OCI-LY7 (cell line): ENCODE data around the gene LANCL1. TPM values are rescaled to one million over a fixed set of nuclear protein-coding genes. Genes with fewer than 3 reads are reported as not detected.

Source experiments
- BruUV-seq: library from RNA; stranded (reverse); fragments of 400-500 nt; replicated peaks from 2 replicates; lab custom pipeline; 2021; lab: Mats Ljungman, UMichigan
- CTCF ChIA-PET: fragments of 300-600 bp; sonication (Branson Sonifier 250); formaldehyde crosslinking; loops from one replicate; lab custom pipeline; 2022; ENCODE audit warnings: antibody characterized with exemption; ENCODE audit not compliant: unreplicated experiment; lab: Charles Lee
- POLR2A ChIA-PET: fragments of 300-600 bp; sonication (Branson Sonifier 250); formaldehyde crosslinking; loops from one replicate; lab custom pipeline; 2022; ENCODE audit warnings: antibody characterized with exemption; lab: Charles Lee
- DNase-seq: peaks from one replicate; pipeline ENCODE4 v3.0.0-alpha.2; 2015; ENCODE audit warnings: low spot score
- H2AFZ ChIP-seq: fragments of 200-600 bp; sonication (generic), shearing (Covaris generic); 2 replicates; pipeline ENCODE4 v1.6.1; 2014; ENCODE audit warnings: mild to moderate bottlenecking, antibody characterized with exemption, low read length, moderate library complexity
- H3K27ac ChIP-seq: fragments of 200-600 bp; sonication (generic); 2 replicates; pipeline ENCODE4 v1.5.1; 2014; ENCODE audit warnings: mixed run types, low read depth, mild to moderate bottlenecking, moderate library complexity, low read length, inconsistent platforms; ENCODE audit not compliant: poor library complexity, severe bottlenecking
- H3K36me3 ChIP-seq: fragments of 200-600 bp; sonication (generic); 2 replicates; pipeline ENCODE4 v1.6.1; 2014; ENCODE audit warnings: mild to moderate bottlenecking, antibody characterized with exemption, low read length, moderate library complexity, mixed read lengths; ENCODE audit not compliant: insufficient read depth
- H3K4me1 ChIP-seq: fragments of 200-600 bp; sonication (generic); 2 replicates; pipeline ENCODE4 v1.5.1; 2014; ENCODE audit warnings: mild to moderate bottlenecking, low read length; ENCODE audit not compliant: insufficient read depth, poor library complexity, severe bottlenecking
- H3K4me2 ChIP-seq: fragments of 200-600 bp; sonication (generic); 2 replicates; pipeline ENCODE4 v1.6.1; 2014; ENCODE audit warnings: mild to moderate bottlenecking, low read length
- H3K4me3 ChIP-seq: fragments of 200-600 bp; sonication (generic); 2 replicates; pipeline ENCODE4 v1.5.1; 2014; ENCODE audit warnings: mild to moderate bottlenecking, low read depth, low read length; ENCODE audit not compliant: poor library complexity, severe bottlenecking
- H3K79me2 ChIP-seq: fragments of 200-600 bp; sonication (generic); 2 replicates; pipeline ENCODE4 v1.6.1; 2016; ENCODE audit warnings: low read depth, mild to moderate bottlenecking, low read length, moderate library complexity, mixed read lengths; ENCODE audit not compliant: insufficient read depth
- H3K9me2 ChIP-seq: fragments of 200-600 bp; sonication (generic); 2 replicates; pipeline ENCODE4 v1.6.1; 2016; ENCODE audit warnings: mild to moderate bottlenecking, low read length, mixed read lengths; ENCODE audit not compliant: insufficient read depth
- H3K9me3 ChIP-seq: fragments of 200-600 bp; sonication (generic); 2 replicates; pipeline ENCODE4 v1.6.1; 2014; ENCODE audit warnings: mild to moderate bottlenecking, mixed run types, low read length, mixed read lengths
- H4K20me1 ChIP-seq: fragments of 200-600 bp; sonication (generic); 2 replicates; pipeline ENCODE4 v1.6.1; 2014; ENCODE audit warnings: mild to moderate bottlenecking, antibody characterized with exemption, low read length, moderate library complexity, mixed read lengths; ENCODE audit not compliant: insufficient read depth
- EZH2phosphoT487 ChIP-seq: fragments of 200-600 bp; sonication (generic); IDR thresholded peaks from 2 replicates; pipeline ENCODE4 v1.6.1; 2018; ENCODE audit warnings: low read depth, borderline replicate concordance, mild to moderate bottlenecking, mixed run types, antibody characterized with exemption, low read length, moderate library complexity, mixed read lengths
- intact Hi-C: fragments of 100-400 bp; cut with micrococcal nuclease; formaldehyde crosslinking; loops from one replicate; pipeline ENCODE4 v1.10.0; 2022; ENCODE audit not compliant: unreplicated experiment
- total RNA-seq, 2 experiments: library from RNA; depleted of rRNA in 1 of 2; stranded (reverse); fragments of >200 nt in 1 of 2; shearing (Covaris generic) in 1 of 2; gene quantifications; 2 replicates each; pipeline ENCODE4 v1.2.3, GENCODE V29; 2014 to 2022
- TF ChIP-seq, protein P1 (sequence below): fragments of 200-600 bp; sonication (generic); conservative IDR thresholded peaks from 2 replicates; pipeline ENCODE4 v1.5.1; 2014; ENCODE audit warnings: mild to moderate bottlenecking, antibody characterized with exemption, low read length, moderate library complexity, mixed read lengths

Gene LANCL1
- total RNA-seq, 2 experiments from 2014 or later, result 22.5 to 55.2 TPM

DNA sequence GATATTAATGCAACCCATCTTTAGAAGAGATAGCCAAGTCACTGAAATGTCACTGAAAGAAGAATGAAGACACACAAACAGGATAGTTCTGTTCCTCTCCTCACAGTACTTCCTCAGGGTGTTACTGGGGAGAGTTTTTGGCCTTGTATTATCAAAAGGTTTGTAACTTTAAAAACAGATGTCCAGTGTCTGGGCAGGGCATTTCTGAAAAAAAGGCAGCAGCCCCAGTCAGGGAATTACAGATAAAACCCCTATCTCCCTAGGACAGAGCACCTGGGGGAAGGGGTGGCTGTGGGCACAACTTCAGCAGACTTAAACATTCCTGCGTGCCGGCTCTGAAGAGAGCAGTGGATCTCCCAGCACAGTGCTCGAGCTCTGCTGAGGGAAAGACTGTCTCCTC lies 30.8 kb downstream of the LANCL1 start:
- no peak overlapping the region for H3K4me2 ChIP-seq
- peaks cover 24% of the 10 kb centered on the region for H3K36me3 ChIP-seq
- H3K4me3 ChIP-seq, result no peak overlapping the region
- no TSS peak for BruUV-seq
- ChIA-PET CTCF (no interaction called here), POLR2A (no interaction called here)
- no peaks in the 10 kb centered on the region for H3K79me2 ChIP-seq
- H3K9me3 ChIP-seq, result no peaks in the 10 kb centered on the region
- no peaks in the 10 kb centered on the region for H3K9me2 ChIP-seq
- no peaks in the 10 kb centered on the region for H4K20me1 ChIP-seq
- DNase-seq, result no peak
- intact Hi-C loops, result loop anchor here (5.0 kb wide), 1 partner anchor 132 kb away; no protein-coding TSS in a partner anchor
- TF ChIP-seq, protein P1, sequence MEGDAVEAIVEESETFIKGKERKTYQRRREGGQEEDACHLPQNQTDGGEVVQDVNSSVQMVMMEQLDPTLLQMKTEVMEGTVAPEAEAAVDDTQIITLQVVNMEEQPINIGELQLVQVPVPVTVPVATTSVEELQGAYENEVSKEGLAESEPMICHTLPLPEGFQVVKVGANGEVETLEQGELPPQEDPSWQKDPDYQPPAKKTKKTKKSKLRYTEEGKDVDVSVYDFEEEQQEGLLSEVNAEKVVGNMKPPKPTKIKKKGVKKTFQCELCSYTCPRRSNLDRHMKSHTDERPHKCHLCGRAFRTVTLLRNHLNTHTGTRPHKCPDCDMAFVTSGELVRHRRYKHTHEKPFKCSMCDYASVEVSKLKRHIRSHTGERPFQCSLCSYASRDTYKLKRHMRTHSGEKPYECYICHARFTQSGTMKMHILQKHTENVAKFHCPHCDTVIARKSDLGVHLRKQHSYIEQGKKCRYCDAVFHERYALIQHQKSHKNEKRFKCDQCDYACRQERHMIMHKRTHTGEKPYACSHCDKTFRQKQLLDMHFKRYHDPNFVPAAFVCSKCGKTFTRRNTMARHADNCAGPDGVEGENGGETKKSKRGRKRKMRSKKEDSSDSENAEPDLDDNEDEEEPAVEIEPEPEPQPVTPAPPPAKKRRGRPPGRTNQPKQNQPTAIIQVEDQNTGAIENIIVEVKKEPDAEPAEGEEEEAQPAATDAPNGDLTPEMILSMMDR, result no peak
- no peak for TF ChIP-seq EZH2phosphoT487
- H2AFZ ChIP-seq, result no peak overlapping the region
- H3K27ac ChIP-seq, result no peak overlapping the region
- peaks cover 9% of the 10 kb centered on the region for H3K4me1 ChIP-seq

DNA sequence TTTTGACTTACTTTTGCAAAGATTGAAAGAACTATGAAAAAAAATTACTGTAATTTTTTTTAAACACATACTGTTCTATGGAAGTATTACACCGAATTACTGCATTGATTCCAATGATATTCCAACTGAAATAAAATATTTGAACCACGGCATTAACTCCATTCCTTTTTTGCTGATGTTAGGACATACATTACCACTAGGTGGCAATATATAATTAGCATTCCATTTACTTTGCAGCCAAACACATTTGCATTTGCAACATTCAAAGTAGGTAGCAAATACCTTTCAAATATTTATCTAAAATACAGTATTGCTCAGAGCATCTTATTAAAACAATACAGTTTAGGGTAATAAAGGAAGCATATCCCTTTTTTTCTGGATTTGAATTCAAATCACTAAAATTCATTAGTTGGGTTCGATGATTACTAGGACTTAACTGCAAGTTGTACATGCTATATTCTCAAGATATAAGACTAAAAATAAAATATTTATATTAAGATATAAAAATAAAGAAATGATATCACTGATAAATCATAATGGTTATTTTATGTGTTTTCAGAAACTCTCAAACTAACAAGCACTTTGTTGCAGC lies 31.3 kb downstream of the LANCL1 start:
- Histone ChIP-seq H3K9me2 (no peaks in the 10 kb centered on the region), H3K36me3 (peaks cover 23% of the 10 kb centered on the region), H3K4me1 (peaks cover 9% of the 10 kb centered on the region), H2AFZ (no peak overlapping the region), H4K20me1 (no peaks in the 10 kb centered on the region), H3K79me2 (no peaks in the 10 kb centered on the region), H3K27ac (no peak overlapping the region), H3K4me2 (no peak overlapping the region), H3K4me3 (no peak overlapping the region), H3K9me3 (no peaks in the 10 kb centered on the region)
- POLR2A ChIA-PET, result no interaction called here
- BruUV-seq, result no TSS peak
- peak; percentile 37 for DNase-seq
- TF ChIP-seq, protein P1, result peak; percentile 95
- no peak for TF ChIP-seq EZH2phosphoT487
- intact Hi-C loops, result loop anchor here (5.0 kb wide), 1 partner anchor 132 kb away; no protein-coding TSS in a partner anchor
- CTCF ChIA-PET, result no interaction called here

DNA sequence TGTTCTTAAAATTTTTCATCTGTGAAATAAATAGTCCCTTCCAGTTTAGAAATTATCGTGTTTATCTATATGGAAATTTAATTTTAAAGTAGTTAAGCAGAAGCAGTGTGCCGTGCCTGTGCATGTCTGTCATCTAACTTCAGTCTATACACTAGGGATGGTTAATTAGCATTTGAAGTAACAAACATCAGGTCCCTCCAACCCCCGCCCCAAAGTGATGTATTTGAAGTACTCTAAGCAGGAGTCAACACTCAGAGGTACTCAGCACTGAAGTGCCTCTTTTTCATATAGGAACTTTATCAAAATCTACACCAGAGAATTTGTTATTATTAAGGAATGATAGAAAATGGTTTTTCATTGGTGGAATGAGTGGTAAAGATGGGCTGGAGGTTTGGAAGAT lies 33.0 kb downstream of the LANCL1 start:
- no peak for DNase-seq
- H3K4me1 ChIP-seq, result peaks cover 9% of the 10 kb centered on the region
- no peaks in the 10 kb centered on the region for H3K9me3 ChIP-seq
- no peaks in the 10 kb centered on the region for H4K20me1 ChIP-seq
- no peak for TF ChIP-seq EZH2phosphoT487
- TF ChIP-seq, protein P1, result no peak
- H3K79me2 ChIP-seq, result no peaks in the 10 kb centered on the region
- peaks cover 38% of the 10 kb centered on the region for H3K36me3 ChIP-seq
- BruUV-seq, result no TSS peak
- ChIA-PET CTCF (no interaction called here), POLR2A (interaction anchor here (1.3 kb wide), 1 partner anchor 12 kb away, joined by 4 read pairs; no protein-coding TSS in a partner anchor)
- intact Hi-C loops, result no loop called here
- no peak overlapping the region for H3K4me3 ChIP-seq
- H3K27ac ChIP-seq, result no peak overlapping the region
- H2AFZ ChIP-seq, result no peak overlapping the region
- no peak overlapping the region for H3K4me2 ChIP-seq
- H3K9me2 ChIP-seq, result no peaks in the 10 kb centered on the region
